Measurements from ENCODE around the gene ZBTB3. TPM values are rescaled to one million over a fixed set of nuclear protein-coding genes. Genes with fewer than 3 reads are reported as not detected.

ZBTB3 gene
- total and polyA plus RNA-seq, 2 donors (not counting 3 experiments of a cell fraction or from before 2014, with no cell fraction given): 3.7 to 6.9 TPM

GRCh38 chr11:62726156-62726914 is 27.6 kb downstream of the ZBTB3 start:
- Histone ChIP-seq H3K79me2 (ENCODE audit: control insufficient read depth, insufficient read depth, low read length) (peaks cover 73% of the 10 kb centered on the region), H3K4me2 (ENCODE audit: insufficient read depth, low read length) (peak overlapping the region; percentile 90), H3K4me1 (ENCODE audit: control insufficient read depth, extremely low read depth, insufficient read depth, low read length) (peaks cover 15% of the 10 kb centered on the region), H2AFZ (ENCODE audit: low read depth, low read length) (no peak overlapping the region), H3K4me3 (replicated peaks in 1 of 3; ENCODE audit: insufficient read depth in 1 of 3, low read depth in 1 of 3, low read length in 3 of 3) (peak overlapping the region; percentile 53 to 99 (median 94)), H3K9ac (replicated peaks; ENCODE audit: extremely low read depth, insufficient read depth, low read length) (peak overlapping the region; percentile 59), H3K27ac (ENCODE audit: insufficient read depth, low read depth, low read length) (peak overlapping the region; percentile 2), H3K9me3 (replicated peaks; ENCODE audit: control insufficient read depth, insufficient read depth, low read length) (no peaks in the 10 kb centered on the region), H3K36me3 (ENCODE audit: control insufficient read depth in 2 of 2, extremely low read depth in 1 of 2, insufficient read depth in 2 of 2, low read length in 2 of 2) (peaks cover 12 to 25% of the 10 kb centered on the region in 2 experiments), H4K20me1 (replicated peaks; ENCODE audit: control insufficient read depth, extremely low read depth, insufficient read depth, low read length) (no peaks in the 10 kb centered on the region), H3K27me3 (ENCODE audit: control insufficient read depth in 2 of 2, insufficient read depth in 2 of 2, low read length in 2 of 2) (no peaks in the 10 kb centered on the region), H3K9me1 (replicated peaks; ENCODE audit: control insufficient read depth, extremely low read depth, insufficient read depth, low read length) (no peaks in the 10 kb centered on the region)
- DNase-seq (ENCODE audit: low read depth, low spot score) (peak; percentile 23), FAIRE-seq (no peak)
- BruUV-seq (replicated peaks): no TSS peak
- TF ChIP-seq CTCF (IDR thresholded peaks at IDR 0.05; ENCODE audit: extremely low read depth in 1 of 2, insufficient read depth in 1 of 2, low read depth in 1 of 2, low read length in 2 of 2) (no peak), POLR2A (IDR thresholded peaks at IDR 0.05; ENCODE audit: low read depth, low read length) (no peak), POLR2AphosphoS5 (IDR thresholded peaks at IDR 0.05; ENCODE audit: insufficient read depth, low read depth, low read length) (no peak), MYC (IDR thresholded peaks at IDR 0.05; ENCODE audit: low read depth, low read length) (no peak), MAX (IDR thresholded peaks at IDR 0.05; ENCODE audit: insufficient read depth, insufficient read length) (no peak), EZH2 (IDR thresholded peaks at IDR 0.05; ENCODE audit: borderline replicate concordance, low read depth, low read length, severe bottlenecking) (no peak), JUN (IDR thresholded peaks at IDR 0.05; ENCODE audit: borderline replicate concordance, insufficient read depth, insufficient read length, low read depth) (no peak)
- ChIA-PET POLR2A (interaction anchor here (1.2 to 3.2 kb wide), 4 partner anchors 14 to 152 kb away, joined by 4 to 25 read pairs (median 6); partner anchors contain the start of gene EEF1G), CTCF (interaction anchor here (1.0 to 4.5 kb wide), 3 partner anchors 27 to 60 kb away, joined by 3 to 39 read pairs (median 11); partner anchors contain the start of genes TMEM179B and ZBTB3)
- intact Hi-C loops (cut with micrococcal nuclease) (loop anchor here (2.0 to 5.0 kb wide), 2 partner anchors 66 to 156 kb away; partner anchors contain the start of genes SLC3A2 and TMEM223), dilution Hi-C loops (cut with MboI; ENCODE audit: extremely low pct_ligation_motif_present, low sequenced_read_pairs) (no loop called here)
